ENCODE data around the gene CCKAR.
A peak's percentile ranks its signal among the peaks of the same experiment; 100 is the strongest.
"Not testable (repeated sequence)": the region's sequence is repeated elsewhere in the genome, so short reads cannot be mapped to it uniquely, and the experiment has no call there.

Gene CCKAR, protein sequence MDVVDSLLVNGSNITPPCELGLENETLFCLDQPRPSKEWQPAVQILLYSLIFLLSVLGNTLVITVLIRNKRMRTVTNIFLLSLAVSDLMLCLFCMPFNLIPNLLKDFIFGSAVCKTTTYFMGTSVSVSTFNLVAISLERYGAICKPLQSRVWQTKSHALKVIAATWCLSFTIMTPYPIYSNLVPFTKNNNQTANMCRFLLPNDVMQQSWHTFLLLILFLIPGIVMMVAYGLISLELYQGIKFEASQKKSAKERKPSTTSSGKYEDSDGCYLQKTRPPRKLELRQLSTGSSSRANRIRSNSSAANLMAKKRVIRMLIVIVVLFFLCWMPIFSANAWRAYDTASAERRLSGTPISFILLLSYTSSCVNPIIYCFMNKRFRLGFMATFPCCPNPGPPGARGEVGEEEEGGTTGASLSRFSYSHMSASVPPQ

DNA sequence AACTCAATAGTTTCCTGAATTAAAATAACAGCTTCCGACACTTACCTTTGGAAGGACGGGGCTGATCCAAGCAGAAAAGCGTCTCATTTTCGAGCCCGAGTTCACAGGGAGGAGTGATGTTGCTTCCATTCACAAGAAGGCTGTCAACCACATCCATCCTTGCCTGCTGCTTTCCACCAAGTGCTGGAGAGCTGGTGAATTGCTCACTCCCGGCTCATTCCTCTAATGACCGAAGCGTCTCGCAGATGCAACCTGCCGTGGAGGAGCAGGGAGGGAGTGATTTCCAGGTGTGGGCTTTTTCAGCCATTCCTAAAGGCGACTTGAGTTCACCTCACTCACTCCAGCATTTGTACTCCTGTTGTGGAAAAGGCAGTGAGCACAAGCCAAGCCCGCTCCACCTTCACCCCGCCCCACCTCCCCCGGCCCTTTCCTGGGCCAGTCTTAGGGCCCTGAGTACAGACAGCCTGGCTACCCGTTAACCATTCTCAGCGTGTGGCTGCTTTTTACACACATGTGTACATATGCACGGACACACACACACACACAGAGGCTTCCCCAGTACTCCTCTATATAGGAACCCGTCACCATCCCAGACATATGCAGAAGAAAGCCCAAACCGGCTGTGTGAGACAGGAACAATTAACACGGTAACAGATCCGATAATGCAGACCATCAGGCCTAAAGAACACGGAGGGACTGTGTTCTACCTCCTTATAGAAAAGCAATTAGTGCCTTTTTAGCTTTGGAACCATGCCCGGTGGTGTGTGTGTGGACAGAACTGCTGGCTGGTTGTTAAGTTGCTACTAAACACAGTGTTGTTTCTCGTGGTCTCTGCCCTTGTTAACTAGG lies at the start of gene CCKAR:
Gene CCKAR (minus strand): TSS at position 374 of the 849 bp plus-strand sequence. CDS start 217 bp downstream, at position 157.
- DNase-seq = peak; percentile 77

DNA sequence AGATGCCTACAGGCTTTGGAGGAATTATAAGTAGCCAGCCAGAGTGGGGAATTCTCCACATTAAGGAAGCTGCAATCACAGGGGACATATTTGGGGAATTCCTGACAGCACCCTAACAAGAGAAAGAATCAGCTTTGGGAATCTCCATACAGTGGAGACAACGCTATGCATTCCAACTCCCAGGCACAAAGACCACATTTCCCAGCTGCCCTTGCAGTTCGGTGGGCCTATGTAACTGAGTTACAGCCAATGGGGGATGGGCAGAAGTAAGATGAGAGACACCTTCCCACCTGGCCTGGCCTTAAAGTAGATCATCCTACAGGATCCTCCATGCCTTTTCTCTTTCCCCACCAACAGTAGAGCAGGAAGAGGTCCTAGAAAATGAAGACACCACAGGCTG lies 43.4 kb upstream of the CCKAR start:
- no peak for DNase-seq

- no peak for DNase-seq
Measured at GRCh38 chr4:26531491-26532116, 41.3 kb upstream of the CCKAR start.

DNA sequence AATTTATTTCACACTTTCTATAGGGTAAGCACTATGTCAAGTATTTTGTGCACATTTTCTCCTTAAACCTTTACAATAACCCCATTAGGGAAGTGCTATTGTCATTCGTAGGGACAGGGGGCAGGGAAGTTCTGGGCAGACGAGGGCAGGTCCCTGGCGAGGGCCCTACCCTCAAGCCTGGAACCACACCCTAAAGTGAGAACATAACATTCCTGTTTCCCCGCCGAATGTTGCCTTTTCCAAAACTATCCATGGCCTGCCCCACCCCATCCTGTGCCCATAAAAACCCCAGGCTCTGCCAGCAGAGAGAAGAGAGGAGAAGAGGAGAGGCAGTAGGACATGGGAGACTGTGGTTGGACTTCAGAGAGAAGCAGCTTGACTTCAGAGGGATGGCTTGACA lies 39.8 kb upstream of the CCKAR start:
- no peak for DNase-seq

DNA sequence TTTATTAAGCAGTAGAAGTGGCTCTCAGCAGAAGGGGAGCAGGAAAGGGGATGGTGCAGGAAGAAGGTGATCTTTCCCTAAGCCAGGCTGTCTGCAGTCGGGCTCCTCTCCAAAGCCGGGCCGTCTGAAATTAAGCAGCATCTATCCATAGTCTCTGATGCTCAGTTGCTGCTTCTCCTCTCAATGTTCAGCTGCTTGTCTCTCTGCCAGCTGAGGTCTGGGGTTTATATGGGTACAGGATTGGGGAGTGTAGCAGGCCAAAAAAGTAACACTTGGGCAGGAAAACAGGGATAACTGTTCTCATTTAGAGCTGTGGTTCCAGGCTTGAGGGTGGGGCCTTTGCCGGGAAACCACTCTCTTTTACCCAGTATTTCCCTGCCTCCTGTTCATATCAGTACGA lies 39.2 kb upstream of the CCKAR start:
- DNase-seq = no peak

DNA sequence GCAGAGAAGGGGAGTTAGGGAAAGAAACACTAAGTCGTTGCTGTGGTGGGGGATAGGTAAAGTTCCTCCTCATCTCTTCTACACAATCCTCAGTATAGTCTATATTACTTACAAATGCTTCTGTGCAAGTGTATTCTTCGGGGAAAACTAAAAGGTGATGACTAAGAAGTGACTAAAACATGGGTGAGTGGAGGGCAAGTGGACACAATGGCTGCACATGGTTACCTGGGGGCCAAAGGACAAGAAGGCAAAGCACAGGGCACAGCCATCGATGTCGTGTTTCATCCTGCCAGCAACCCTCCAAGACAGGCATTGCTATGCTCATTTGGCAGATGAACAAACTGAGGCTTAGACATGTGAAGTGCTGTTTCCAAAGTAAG lies 35.5 kb upstream of the CCKAR start:
- no peak for DNase-seq

- DNase-seq = no peak
Measured at GRCh38 chr4:26525136-26525770, 35.0 kb upstream of the CCKAR start.

DNA sequence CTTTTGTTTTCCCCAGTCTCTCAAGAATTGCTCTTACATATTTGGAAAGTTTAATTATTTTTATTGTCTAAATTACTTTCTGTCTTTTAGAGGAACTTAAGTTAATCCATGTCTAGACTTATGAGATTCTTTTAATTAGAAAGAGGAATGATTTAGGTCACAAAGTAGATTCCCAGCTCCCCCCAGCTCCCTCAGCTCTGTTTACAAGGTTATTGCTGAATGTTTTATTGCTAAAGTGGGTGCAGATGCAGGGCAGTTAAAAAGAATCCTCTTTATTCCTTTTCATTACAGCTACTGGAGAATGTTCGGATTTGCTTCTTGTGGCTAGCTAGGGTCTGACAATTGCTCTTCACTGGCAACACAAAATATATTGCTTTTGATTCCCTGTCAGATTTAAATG lies 33.7 kb upstream of the CCKAR start:
- no peak for DNase-seq

DNA sequence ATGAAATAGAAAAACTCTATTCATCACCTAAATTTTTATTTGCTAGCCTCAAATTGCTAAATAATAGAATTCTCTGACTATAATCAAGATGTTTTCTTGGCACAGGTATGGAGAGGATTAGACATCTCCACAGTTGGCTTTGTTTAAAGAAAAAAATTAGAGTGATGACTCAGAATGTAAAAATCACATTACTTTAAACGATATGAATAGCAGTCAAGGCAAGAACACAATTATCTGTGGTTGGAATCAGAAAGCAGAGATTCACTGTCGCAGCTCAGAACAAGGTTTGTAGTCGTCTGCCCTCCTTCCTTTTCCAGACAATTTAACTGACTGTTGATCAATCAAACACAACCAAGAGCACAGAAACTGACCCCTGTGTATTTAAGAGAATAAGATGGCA lies 32.2 kb upstream of the CCKAR start:
- DNase-seq = no peak

DNA sequence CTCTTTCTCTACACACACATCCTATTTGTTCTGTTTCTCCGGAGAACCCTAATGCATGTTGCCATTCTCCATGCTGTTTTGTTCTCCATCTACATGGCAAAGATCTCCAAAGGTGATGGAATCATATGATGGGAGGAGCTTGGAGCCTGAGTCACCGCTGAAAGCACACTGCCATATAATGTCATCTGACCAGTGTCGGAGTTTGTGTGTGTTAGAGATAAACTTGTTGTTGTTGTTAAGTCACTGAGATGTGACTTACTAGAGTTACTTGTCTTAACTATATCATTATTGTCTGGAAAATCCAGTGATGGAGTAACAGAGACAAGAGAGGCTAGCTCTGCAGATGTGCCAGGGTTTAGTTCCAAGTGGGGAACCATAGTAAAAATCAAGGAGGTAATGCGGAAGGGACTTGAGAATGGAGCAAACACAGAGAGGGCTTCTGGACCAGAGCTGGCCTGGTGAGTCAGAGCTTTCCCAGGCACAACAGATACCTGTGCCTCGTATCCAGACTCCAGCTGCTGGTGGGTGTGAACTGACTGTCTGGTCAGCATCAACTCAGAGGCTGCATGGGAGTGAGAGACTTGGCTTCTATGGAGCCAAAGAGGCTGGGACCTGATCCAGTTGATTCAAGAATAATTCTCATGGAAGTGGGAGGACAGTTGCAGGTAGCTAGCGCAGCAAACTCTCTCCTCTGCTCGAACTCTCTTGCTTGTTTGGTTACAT lies 30.6 kb upstream of the CCKAR start:
- no peak for DNase-seq

- DNase-seq = no peak
Measured at GRCh38 chr4:26515936-26516335, 25.7 kb upstream of the CCKAR start.

DNA sequence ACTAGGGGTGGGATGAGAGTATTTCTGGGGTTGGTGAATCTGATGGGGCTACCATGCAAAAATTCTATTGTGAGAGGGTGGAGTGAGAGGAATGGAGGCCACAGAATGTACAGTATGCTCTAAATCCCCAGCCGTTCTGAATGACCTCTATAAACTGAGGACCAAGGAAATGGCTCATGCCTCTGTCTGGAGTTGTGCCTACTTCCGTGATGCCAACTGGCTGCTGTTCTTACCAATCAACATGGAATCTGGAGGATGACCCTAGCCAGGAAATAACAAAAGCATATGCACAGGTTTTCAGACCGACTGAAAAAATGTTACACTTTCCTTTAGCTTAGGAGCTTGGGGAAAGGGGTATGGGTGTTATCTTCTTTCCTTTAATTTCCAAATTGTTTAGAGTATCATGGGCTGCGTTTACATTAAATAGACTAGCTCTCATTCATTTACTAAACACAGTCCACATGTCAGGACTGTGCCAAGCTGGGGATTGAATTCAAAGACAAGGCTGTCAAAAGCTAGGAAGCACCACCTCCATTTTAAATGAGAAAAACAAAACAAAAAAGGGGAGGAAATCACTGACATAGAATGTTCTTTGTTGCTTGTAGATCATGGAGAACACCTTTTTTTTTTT lies 20.2 kb upstream of the CCKAR start:
- DNase-seq = no peak

DNA sequence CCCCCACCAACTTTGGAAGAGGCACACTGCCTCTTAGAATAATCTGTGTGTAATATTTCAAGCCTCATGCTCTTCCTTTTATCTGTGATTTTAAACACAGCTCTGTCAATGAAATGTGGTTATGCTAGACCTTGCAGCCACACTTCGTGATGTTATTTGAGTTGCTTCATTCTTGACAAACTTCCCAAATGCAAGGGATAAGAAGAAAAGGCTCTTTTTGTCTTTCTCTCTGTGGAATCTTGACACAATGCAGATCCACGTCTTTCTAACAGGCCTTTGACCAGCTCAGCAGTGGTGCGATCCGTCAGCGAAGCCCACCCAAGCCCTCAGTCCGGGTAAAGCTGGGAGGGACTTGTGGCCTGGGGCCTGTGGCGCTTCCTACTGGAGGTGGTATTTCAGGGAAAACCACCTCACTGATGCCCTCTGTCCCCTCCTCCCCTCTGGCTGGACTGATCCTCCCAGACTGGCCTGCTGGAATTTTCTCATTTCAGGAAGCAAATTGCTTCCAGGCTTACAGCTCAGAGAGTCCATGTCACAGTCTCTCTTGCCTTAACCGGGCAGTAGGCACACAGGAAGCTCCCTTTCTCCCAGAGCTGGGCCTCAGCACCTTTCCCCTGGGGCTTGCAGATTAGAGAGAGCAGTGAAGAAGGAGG lies 19.5 kb upstream of the CCKAR start:
- no peak for DNase-seq

DNA sequence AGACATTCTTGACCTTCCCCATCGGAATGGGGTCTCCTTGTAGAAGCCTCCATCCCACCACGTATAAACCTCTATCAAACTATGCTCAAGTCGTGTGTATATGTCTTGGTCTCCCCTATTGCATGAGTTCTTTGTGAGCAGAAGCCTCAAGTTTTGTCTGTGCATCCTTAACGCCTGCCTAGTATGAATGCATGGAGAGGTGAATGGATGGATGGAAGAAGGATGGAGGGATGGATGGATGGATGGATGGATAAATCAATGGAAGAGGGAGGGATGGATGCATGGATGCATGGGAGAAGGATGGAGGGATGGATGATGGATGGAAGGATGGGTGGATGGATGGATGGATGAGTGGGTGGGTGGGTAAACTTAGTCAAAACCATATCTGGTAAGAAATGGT lies 17.0 kb upstream of the CCKAR start:
- DNase-seq = no peak

- no peak for DNase-seq
Measured at GRCh38 chr4:26503844-26504243, 13.6 kb upstream of the CCKAR start.

GRCh38 chr4:26503427-26503826 lies 13.1 kb upstream of the CCKAR start:
- no peak for DNase-seq

DNA sequence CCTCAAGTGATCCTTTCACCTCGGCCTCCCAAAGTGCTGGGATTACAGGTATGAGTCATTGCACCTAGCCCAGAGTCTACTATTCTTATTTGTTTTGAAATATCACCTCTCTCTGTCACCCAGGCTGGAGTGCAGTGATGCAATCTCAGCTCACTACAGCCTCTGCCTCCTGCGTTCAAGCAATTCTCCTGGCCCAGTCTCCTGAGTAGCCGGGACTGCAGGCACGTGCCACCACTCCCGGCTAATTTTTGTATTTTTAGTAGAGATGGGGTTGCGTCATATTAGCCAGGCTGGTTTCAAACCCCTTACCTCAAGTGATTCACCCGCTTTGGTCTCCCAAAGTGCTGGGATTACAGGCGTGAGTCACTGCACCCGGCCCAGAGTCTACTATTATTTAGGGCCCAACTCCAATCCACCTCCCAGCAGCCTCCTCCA lies 10.3 kb upstream of the CCKAR start:
- not testable (repeated sequence) for DNase-seq

DNA sequence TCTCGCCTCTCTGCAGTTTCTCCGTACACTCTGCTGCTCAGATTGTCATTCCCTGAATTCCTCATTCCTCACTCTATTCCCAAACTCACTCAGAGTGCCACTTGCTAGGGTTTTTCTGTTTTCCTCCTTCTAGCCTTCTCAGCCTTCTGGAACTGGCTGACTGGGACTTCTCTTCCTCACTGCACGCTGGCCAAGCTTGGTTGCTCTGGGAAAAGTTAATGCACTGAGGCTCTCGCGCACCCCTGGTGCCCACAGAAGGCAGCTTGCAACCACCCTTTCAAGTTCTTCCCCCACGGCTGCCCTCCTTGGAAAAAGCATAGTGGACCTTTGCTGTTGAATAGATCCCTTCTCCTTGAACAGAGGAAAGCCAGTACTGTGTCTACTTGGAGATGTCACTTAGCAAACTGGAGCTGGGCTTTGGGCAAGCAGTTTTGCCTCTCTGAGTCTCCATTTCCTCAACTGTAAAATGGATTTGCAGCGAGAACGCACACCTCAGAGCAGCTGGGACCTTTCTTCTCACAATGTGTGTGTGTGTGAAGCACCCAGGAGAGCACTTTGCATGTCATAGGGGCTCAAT lies 6.0 kb upstream of the CCKAR start:
- no peak for DNase-seq

DNA sequence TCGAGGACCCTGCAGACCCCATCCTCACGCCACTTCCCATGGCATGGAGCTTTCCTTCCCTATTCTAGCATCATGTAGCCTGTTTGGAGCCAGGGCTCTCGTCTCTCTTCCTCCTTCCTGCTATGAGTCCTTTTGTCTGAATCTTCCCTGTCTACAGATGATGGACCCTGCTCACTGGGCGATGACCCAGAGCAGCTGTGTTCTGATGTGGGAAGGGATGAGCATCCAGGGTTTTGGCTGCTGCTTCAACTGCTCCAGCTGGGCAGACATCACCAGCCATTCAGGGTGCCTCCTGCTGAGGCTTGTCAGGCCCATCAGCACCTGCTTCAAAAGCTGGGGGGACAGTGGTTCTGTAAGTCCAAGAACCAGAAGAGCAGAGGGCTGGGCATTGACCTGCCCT lies 3.2 kb upstream of the CCKAR start:
- DNase-seq = no peak

DNA sequence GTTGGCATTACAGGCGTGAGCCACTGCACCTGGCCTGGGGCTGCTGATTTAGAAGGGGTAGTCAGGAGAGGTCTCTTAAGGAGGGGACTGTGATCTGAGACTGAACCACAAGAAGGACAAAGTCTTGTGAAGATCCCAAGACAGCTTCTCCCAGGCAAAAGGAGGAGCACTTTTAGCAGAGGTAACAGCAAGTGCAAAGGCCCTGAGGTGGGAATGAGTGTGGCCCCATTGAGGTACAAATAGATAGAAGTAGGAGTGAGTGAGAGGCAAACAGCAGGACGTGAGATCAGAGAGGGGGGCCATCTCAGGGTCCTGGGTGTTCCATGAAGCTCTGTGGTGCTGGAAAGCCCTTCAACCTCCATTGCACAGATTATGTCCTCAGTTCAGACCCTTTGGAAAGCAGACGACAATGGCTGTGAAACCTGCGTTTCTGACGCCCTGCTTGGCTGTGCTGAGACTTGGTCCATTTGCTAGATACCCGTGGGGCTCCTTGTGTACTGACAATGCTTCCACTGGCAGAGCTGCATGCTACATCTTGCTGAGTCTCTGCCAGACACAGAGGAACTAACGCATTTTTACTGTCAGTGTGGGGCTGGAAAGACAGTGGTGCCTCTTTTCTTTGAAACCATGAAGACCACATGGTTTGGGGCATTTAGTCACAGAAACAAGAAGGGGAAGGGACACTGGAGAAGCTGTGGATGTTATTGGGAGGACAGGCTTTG lies 1.3 kb upstream of the CCKAR start:
- no peak for DNase-seq

- DNase-seq = no peak
Measured at GRCh38 chr4:26490960-26491284, 638 bp upstream of the CCKAR start.

Measured in NCI-H1092 (cell line).